Lung (tissue), 12 donors: ENCODE data around the gene SBF2. TPM values are rescaled to one million over a fixed set of nuclear protein-coding genes. Genes with fewer than 3 reads are reported as not detected.
A peak's percentile ranks its signal among the peaks of the same experiment; 100 is the strongest.
"Not testable (repeated sequence)": the region's sequence is repeated elsewhere in the genome, so short reads cannot be mapped to it uniquely, and the experiment has no call there.

Experiments used
- ATAC-seq: fragments of 200-7000 bp; cut with Tn5 transposase; one replicate; pipeline ENCODE4 v1.9.1; 2020; ENCODE audit warnings: moderate number of reproducible peaks; ENCODE audit not compliant: insufficient read depth, low FRiP score
- DNase-seq, 3 donors: peaks; one replicate each; pipeline ENCODE4 v3.0.0-alpha.2; 2013 to 2017
- H3K27ac ChIP-seq, 2 donors: one replicate each; pipeline ENCODE4 v1.5.1; 2013; ENCODE audit warnings: mild to moderate bottlenecking in 2 of 2, moderate library complexity in 2 of 2, control low read depth in 1 of 2, inconsistent platforms in 1 of 2, low read depth in 1 of 2, low read length in 1 of 2
- H3K27me3 ChIP-seq, 3 donors: one replicate each; pipeline ENCODE4 v1.5.1; 2013; ENCODE audit warnings: low read length in 2 of 3; ENCODE audit not compliant: control insufficient read depth in 3 of 3, insufficient read depth in 3 of 3
- H3K36me3 ChIP-seq, 4 donors: one replicate each; pipeline ENCODE4 v1.5.1; 2013; ENCODE audit warnings: low read length in 4 of 4, mild to moderate bottlenecking in 1 of 4, moderate library complexity in 1 of 4; ENCODE audit not compliant: control insufficient read depth in 4 of 4, insufficient read depth in 4 of 4
- H3K4me1 ChIP-seq, 5 donors: one replicate each; pipeline ENCODE4 v1.5.1; 2013; ENCODE audit warnings: low read length in 5 of 5, mild to moderate bottlenecking in 2 of 5, moderate library complexity in 1 of 5; ENCODE audit not compliant: control insufficient read depth in 5 of 5, insufficient read depth in 5 of 5
- H3K4me3 ChIP-seq: one replicate; pipeline ENCODE4 v1.5.1; 2013; ENCODE audit warnings: mild to moderate bottlenecking, control low read depth, moderate library complexity
- H3K9ac ChIP-seq, 2 donors: one replicate each; pipeline ENCODE4 v1.5.1; 2013; ENCODE audit warnings: low read length in 2 of 2, control low read depth in 1 of 2; ENCODE audit not compliant: insufficient read depth in 1 of 2
- H3K9me3 ChIP-seq, 4 donors: one replicate each; pipeline ENCODE4 v1.5.1; 2013; ENCODE audit warnings: low read length in 3 of 4, mild to moderate bottlenecking in 1 of 4, moderate library complexity in 1 of 4; ENCODE audit not compliant: control insufficient read depth in 4 of 4, insufficient read depth in 3 of 4
- WGBS, 2 donors: extraction: QIAGEN DNeasy Blood & Tissue Kit; methylation state at CpG; one replicate each; pipeline ENCODE4 v1.1.7; 2013; 5-methylcytosine and 5-hydroxymethylcytosine counted together
- polyA plus RNA-seq, 2 donors: library from polyadenylated mRNA; stranded (reverse); fragments of 200-250 nt; gene quantifications; one replicate each; pipeline ENCODE4 v1.2.1, GENCODE V29; 2013
- total RNA-seq, 2 donors: library from RNA; depleted of rRNA in 1 of 2; stranded (reverse); fragments of >200 nt in 1 of 2; gene quantifications; one replicate each; pipeline ENCODE4 v1.2.1, GENCODE V29; 2014 to 2021
- TF ChIP-seq, protein P1 (sequence below): IDR thresholded peaks from 2 replicates; pipeline ENCODE4 v1.5.1; 2012; ENCODE audit warnings: mild to moderate bottlenecking; ENCODE audit errors: control extremely low read depth, extremely low read depth
- donor health status: control.
- donor health status: control.
- donor health status: Bipolar disorder and iron deficiency.
- donor health status: healthy.
- donor health status: DM: yes; HTN: yes; CAD: no.

Gene SBF2
- total and polyA plus RNA-seq, 4 donors, result 4.4 to 104 (median 24.9) TPM

DNA sequence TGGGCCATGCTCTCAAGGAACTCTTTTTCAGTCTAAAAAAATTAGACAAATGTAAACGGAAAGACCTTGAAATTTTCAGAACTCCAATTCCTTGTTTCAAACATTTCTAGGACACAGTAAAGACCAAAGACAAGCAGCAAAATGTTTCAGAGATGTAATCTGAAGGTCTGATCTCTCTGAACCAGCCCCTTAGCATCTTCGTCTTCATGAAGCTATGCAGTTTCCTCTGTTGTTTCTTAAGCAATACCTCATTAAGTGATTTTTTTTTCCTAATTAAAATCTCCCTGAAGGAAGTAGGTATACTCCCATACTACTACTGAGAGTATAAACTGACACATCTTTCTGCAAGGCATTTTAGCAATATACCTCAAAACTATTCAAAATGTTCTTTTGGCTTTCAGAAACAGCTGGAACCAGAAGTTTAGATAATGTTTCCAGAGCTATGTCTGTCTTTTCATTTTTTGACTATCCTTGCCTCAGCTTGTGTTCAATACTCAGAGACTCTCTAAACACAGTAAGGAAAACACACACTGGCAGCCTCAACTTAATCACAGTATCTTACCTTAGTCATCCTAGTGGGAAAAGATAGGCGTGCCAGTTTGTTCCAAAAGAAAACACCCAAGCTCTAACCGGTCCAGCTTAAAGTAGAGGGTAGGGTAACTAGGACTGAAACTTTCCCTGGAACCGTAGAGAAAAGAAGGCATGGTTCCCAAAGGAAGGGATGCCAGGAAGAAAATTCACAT lies 25.1 kb downstream of the SBF2 start:
- H3K9me3 ChIP-seq, result no peaks in the 10 kb centered on the region
- H3K9ac ChIP-seq, result peak overlapping the region in 1 of 2 donors; percentile 49
- WGBS, 2 donors, result 59 to 62% methylated on average over 5 of the region's 5 CpGs
- H3K4me1 ChIP-seq, result peaks cover 0 to 9% (median 2%) of the 10 kb centered on the region in 5 donors
- H3K36me3 ChIP-seq, result peaks cover 0 to 6% (median 0%) of the 10 kb centered on the region in 4 donors
- no peak overlapping the region for H3K4me3 ChIP-seq
- no peak for ATAC-seq
- DNase-seq, result no peak
- TF ChIP-seq, protein P1, sequence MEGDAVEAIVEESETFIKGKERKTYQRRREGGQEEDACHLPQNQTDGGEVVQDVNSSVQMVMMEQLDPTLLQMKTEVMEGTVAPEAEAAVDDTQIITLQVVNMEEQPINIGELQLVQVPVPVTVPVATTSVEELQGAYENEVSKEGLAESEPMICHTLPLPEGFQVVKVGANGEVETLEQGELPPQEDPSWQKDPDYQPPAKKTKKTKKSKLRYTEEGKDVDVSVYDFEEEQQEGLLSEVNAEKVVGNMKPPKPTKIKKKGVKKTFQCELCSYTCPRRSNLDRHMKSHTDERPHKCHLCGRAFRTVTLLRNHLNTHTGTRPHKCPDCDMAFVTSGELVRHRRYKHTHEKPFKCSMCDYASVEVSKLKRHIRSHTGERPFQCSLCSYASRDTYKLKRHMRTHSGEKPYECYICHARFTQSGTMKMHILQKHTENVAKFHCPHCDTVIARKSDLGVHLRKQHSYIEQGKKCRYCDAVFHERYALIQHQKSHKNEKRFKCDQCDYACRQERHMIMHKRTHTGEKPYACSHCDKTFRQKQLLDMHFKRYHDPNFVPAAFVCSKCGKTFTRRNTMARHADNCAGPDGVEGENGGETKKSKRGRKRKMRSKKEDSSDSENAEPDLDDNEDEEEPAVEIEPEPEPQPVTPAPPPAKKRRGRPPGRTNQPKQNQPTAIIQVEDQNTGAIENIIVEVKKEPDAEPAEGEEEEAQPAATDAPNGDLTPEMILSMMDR, result no peak
- no peaks in the 10 kb centered on the region for H3K27me3 ChIP-seq
- no peak overlapping the region for H3K27ac ChIP-seq

DNA sequence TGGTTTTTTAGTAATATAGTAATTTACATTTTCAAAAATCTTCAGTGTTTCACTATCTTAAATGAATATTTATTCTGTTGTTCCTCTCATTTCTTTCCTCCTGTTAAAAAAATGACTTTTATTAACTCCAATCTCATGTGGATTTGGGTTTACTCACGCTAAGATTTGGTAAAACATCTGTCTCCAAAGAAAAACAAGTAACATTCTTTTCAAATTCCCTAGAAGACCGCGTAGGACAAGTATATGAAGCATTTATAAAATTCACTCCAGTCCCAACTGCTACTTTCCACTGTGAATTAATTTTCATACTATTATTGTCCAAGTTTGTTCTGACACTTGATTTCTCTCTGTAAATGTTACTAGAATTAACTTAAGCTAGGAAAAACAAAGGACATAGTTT lies 26.2 kb downstream of the SBF2 start:
- H3K4me3 ChIP-seq, result no peak overlapping the region
- H3K27ac ChIP-seq, result no peak overlapping the region
- ATAC-seq, result no peak
- TF ChIP-seq, protein P1, result no peak
- H3K27me3 ChIP-seq, result no peaks in the 10 kb centered on the region
- no peak for DNase-seq
- WGBS, 2 donors, result 92 to 96% methylated on average over 3 of the region's 3 CpGs
- peaks cover 0 to 11% (median 0%) of the 10 kb centered on the region in 5 donors for H3K4me1 ChIP-seq
- no peaks in the 10 kb centered on the region for H3K9me3 ChIP-seq
- peaks cover 0 to 6% (median 0%) of the 10 kb centered on the region in 4 donors for H3K36me3 ChIP-seq
- H3K9ac ChIP-seq, result no peak overlapping the region

DNA sequence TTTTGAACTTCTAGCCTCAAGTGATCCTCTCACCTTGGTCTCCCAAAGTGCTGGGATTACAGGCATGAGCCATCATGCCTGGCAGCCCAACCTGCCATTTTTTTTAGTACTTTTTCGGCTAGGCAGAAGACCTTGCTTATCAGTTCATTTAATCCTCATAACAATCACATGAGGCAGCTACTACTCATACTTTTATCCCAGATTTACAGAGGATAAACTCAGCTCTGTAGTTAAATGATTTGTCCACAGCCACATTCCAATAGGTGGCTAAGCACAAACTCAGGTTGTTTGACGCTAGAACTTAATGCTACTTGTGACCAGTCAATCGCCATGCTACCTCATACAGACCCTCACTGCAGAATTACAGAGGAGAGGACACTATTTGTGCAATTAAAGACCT lies 28.1 kb downstream of the SBF2 start:
- DNase-seq (no peak), ATAC-seq (no peak)
- H3K27ac ChIP-seq, result no peak overlapping the region
- H3K27me3 ChIP-seq, result no peaks in the 10 kb centered on the region
- H3K9me3 ChIP-seq, result no peaks in the 10 kb centered on the region
- peaks cover 0 to 11% (median 0%) of the 10 kb centered on the region in 5 donors for H3K4me1 ChIP-seq
- TF ChIP-seq, protein P1, result no peak
- H3K36me3 ChIP-seq, result peaks cover 0 to 6% (median 0%) of the 10 kb centered on the region in 4 donors
- 97% methylated on average over 3 of the region's 3 CpGs for WGBS, 2 donors
- H3K9ac ChIP-seq, result no peak overlapping the region
- H3K4me3 ChIP-seq, result no peak overlapping the region

DNA sequence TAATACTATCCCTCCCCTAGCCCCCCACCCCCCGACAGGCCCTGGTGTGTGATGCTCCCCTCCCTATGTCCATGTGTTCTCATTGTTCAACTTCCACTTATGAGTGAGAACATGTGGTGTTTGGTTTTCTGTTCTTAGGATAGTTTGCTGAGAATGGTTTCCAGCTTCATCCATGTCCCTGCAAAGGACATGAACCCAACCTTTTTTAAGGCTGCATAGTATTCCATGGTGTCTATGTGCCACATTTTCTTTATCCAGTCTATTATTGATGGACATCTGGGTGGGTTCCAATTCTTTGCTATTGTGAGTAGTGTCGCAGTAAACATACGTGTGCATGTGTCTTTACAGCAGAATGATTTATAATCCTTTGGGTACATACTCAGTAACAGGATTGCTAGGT lies 29.3 kb downstream of the SBF2 start:
- H3K36me3 ChIP-seq, H3K9ac ChIP-seq, H3K27ac ChIP-seq, DNase-seq, H3K4me3 ChIP-seq, H3K9me3 ChIP-seq, H3K27me3 ChIP-seq, ATAC-seq: not testable (repeated sequence)
- peaks cover 0 to 11% (median 0%) of the 10 kb centered on the region in 5 donors for H3K4me1 ChIP-seq
- WGBS, 2 donors, result 94 to 97% methylated on average over 3 of the region's 3 CpGs
